ENCODE results near the gene HJURP. TPM values are rescaled to one million over a fixed set of nuclear protein-coding genes. Genes with fewer than 3 reads are reported as not detected.

Gene HJURP
- total RNA-seq, 1 experiment from 2014 or later, result 109 TPM

DNA sequence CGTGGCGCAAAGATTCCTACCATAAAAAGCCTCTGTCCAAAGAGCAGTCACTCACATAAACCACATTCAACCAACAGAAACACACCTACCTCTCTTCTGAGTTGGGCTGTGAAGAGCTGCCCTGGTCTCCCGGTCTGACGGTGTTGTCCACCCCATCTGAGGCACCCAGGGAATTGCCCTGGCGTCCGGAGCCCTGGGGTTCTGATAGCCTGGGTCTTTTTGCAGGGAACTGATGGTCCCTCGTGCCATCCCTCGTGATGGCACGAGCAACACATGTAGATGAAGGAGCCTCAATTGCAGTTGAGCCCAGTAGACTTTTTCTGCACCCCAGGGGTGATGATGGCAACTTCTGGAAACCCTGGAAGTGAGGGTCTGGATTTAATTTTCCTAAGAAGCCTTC is 13.8 kb downstream of the HJURP start:
- Histone ChIP-seq H3K36me3 (ENCODE audit: low read depth) (peaks cover 84% of the 10 kb centered on the region), H4K20me1 (ENCODE audit: insufficient read depth) (peaks cover 14% of the 10 kb centered on the region; the same call in 1 of the 2 replicates), H3K4me1 (replicated peaks; ENCODE audit: insufficient read depth) (no peaks in the 10 kb centered on the region), H3F3A (ENCODE audit: insufficient read depth, low read depth) (peaks cover 22% of the 10 kb centered on the region; the same call in 1 of the 2 replicates), H3K79me2 (ENCODE audit: low read depth) (peaks cover 75% of the 10 kb centered on the region), H3K27me3 (ENCODE audit: insufficient read depth, low read depth) (no peaks in the 10 kb centered on the region), H3K4me3 (no peak overlapping the region), H2AFZ (no peak overlapping the region), H3K4me2 (no peak overlapping the region), H3K9me3 (ENCODE audit: insufficient read depth, low read depth) (no peaks in the 10 kb centered on the region), H3K9me2 (ENCODE audit: insufficient read depth) (no peaks in the 10 kb centered on the region), H3K27ac (no peak overlapping the region)
- intact Hi-C loops (cut with micrococcal nuclease; ENCODE audit: unreplicated experiment), result no loop called here
- ChIA-PET CTCF (no interaction called here), POLR2A (ENCODE audit: unreplicated experiment) (interaction anchor here (0.5 kb wide), 1 partner anchor 525 kb away, joined by 4 read pairs; no protein-coding TSS in a partner anchor)
- TF ChIP-seq CTCF (conservative IDR thresholded peaks at IDR 0.05) (no peak), EZH2 (IDR thresholded peaks at IDR 0.05; ENCODE audit: low read depth) (no peak)
- no peak for DNase-seq
- no TSS peak for BruUV-seq (replicated peaks)

GRCh38 chr2:233839447-233839820 is 14.9 kb downstream of the HJURP start:
- peaks cover 14% of the 10 kb centered on the region; the same call in 1 of the 2 replicates for H4K20me1 ChIP-seq (ENCODE audit: insufficient read depth)
- H3K27ac ChIP-seq, result no peak overlapping the region
- no peak overlapping the region for H3K4me2 ChIP-seq
- no peaks in the 10 kb centered on the region for H3K9me3 ChIP-seq (ENCODE audit: insufficient read depth, low read depth)
- H3K79me2 ChIP-seq (ENCODE audit: low read depth), result peaks cover 72% of the 10 kb centered on the region
- BruUV-seq (replicated peaks), result no TSS peak
- CTCF ChIA-PET, result no interaction called here
- peaks cover 33% of the 10 kb centered on the region; the same call in 1 of the 2 replicates for H3F3A ChIP-seq (ENCODE audit: insufficient read depth, low read depth)
- intact Hi-C loops (cut with micrococcal nuclease; ENCODE audit: unreplicated experiment), result no loop called here
- no peaks in the 10 kb centered on the region for H3K27me3 ChIP-seq (ENCODE audit: insufficient read depth, low read depth)
- no peaks in the 10 kb centered on the region for H3K9me2 ChIP-seq (ENCODE audit: insufficient read depth)
- H3K4me3 ChIP-seq, result no peak overlapping the region
- H2AFZ ChIP-seq, result no peak overlapping the region
- DNase-seq, result no peak
- TF ChIP-seq CTCF (conservative IDR thresholded peaks at IDR 0.05) (no peak), EZH2 (IDR thresholded peaks at IDR 0.05; ENCODE audit: low read depth) (no peak)
- H3K36me3 ChIP-seq (ENCODE audit: low read depth), result peaks cover 75% of the 10 kb centered on the region
- POLR2A ChIA-PET (ENCODE audit: unreplicated experiment), result interaction anchor here (0.6 kb wide), 1 partner anchor 97 kb away, joined by 7 read pairs; no protein-coding TSS in a partner anchor
- H3K4me1 ChIP-seq (replicated peaks; ENCODE audit: insufficient read depth), result no peaks in the 10 kb centered on the region

DNA sequence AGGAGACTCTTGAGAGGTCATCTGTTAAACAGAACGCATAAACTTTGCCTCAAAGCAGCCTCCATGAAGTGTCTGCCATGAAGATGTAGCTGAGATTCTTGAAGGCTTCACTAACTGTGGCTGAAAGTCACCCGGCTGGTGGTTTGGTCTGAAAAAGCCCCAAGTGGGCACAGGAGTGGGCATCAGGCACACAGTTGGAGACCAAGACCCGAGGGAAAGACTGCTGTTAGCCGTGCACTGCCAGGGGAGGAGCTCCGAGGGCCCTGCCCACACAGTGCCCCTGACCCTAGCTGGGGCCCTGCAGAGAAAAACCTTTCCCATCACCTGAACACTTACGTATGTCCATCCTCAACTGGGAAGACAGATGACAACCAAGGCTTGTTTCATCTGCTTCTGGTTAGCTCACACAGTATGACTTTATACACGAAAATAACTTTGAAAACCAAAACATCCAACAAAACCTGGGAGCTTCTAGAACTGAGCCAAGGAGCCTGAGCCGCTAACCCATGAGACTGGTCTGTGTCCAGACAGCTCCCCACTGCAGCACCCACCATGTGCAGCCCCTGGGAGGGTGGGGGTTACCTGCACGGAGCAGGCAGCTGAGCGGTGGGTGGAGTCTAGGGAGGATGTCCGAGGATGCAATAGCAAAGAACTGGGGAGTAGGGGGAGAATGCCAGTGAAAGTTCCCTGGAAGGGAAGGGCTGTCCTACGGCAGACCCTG is 15.4 kb downstream of the HJURP start:
- no peak overlapping the region for H3K4me2 ChIP-seq
- H3F3A ChIP-seq (ENCODE audit: insufficient read depth, low read depth), result peaks cover 38% of the 10 kb centered on the region; the same call in 1 of the 2 replicates
- no peaks in the 10 kb centered on the region for H3K4me1 ChIP-seq (replicated peaks; ENCODE audit: insufficient read depth)
- H3K9me3 ChIP-seq (ENCODE audit: insufficient read depth, low read depth), result no peaks in the 10 kb centered on the region
- CTCF ChIA-PET, result no interaction called here
- no peak for DNase-seq
- H3K79me2 ChIP-seq (ENCODE audit: low read depth), result peaks cover 68% of the 10 kb centered on the region
- no peaks in the 10 kb centered on the region for H3K27me3 ChIP-seq (ENCODE audit: insufficient read depth, low read depth)
- intact Hi-C loops (cut with micrococcal nuclease; ENCODE audit: unreplicated experiment), result no loop called here
- peaks cover 14% of the 10 kb centered on the region; the same call in 1 of the 2 replicates for H4K20me1 ChIP-seq (ENCODE audit: insufficient read depth)
- H3K9me2 ChIP-seq (ENCODE audit: insufficient read depth), result no peaks in the 10 kb centered on the region
- POLR2A ChIA-PET (ENCODE audit: unreplicated experiment), result interaction anchor here (0.6 kb wide), 1 partner anchor 96 kb away, joined by 7 read pairs; no protein-coding TSS in a partner anchor
- no TSS peak for BruUV-seq (replicated peaks)
- peaks cover 69% of the 10 kb centered on the region for H3K36me3 ChIP-seq (ENCODE audit: low read depth)
- no peak overlapping the region for H2AFZ ChIP-seq
- no peak overlapping the region for H3K27ac ChIP-seq
- no peak overlapping the region for H3K4me3 ChIP-seq
- TF ChIP-seq CTCF (conservative IDR thresholded peaks at IDR 0.05), result no peak
- TF ChIP-seq EZH2 (IDR thresholded peaks at IDR 0.05; ENCODE audit: low read depth), result no peak

All from PC-9 (cell line).